ENCODE measurements around the gene SLCO4C1. TPM values are rescaled to one million over a fixed set of nuclear protein-coding genes. Genes with fewer than 3 reads are reported as not detected.
A peak's percentile ranks its signal among the peaks of the same experiment; 100 is the strongest.

Gene SLCO4C1
- total RNA-seq (2021) = 4.8 and 5.6 TPM in 2 replicates
- long read RNA-seq, full-length matches to known transcripts = 8 of 15 reads
- long read RNA-seq, partial matches to known transcripts = 2 of 15 reads
- long read RNA-seq, other reads (novel, unspliced or antisense) = 5 of 15 reads

GRCh38 chr5:102296178-102296817, at the start of gene SLCO4C1:
TSS of gene SLCO4C1 (minus strand) at chr5:102296284. CDS start at chr5:102296262, 22 bp downstream.
- WGBS (ENCODE audit: extremely low coverage, insufficient read length, low lambda C conversion rate) = no CpG with 5 or more reads among the region's 42 CpGs
- H3K27ac Mint-ChIP-seq = peak within 1 kb of the TSS; percentile 10 to 94 (median 84); a peak in 5 of 7 replicates
- peak; percentile 98 for DNase-seq
- H3K4me3 Mint-ChIP-seq = peak within 1 kb of the TSS; percentile 82 to 95
- H3K27me3 Mint-ChIP-seq (ENCODE audit: low read depth) = peaks cover 14% of the 10 kb centered on the region
- H3K36me3 Mint-ChIP-seq (ENCODE audit: insufficient read depth in 1 of 3, low read depth in 3 of 3) = no peaks in the 10 kb centered on the region
- Histone ChIP-seq H4K5ac (ENCODE audit: insufficient read length, low read depth, low read length) (no peak within 1 kb of the TSS), H3K79me2 (ENCODE audit: insufficient read depth, low read length) (no peaks in the 10 kb centered on the region), H3K9me3 (ENCODE audit: control insufficient read depth, low read depth, low read length) (no peaks in the 10 kb centered on the region), H2AK5ac (ENCODE audit: insufficient read length, low read length) (no peak within 1 kb of the TSS), H2BK120ac (ENCODE audit: low read depth, low read length, poor library complexity, severe bottlenecking) (no peak within 1 kb of the TSS), H3K4me2 (ENCODE audit: insufficient read depth, insufficient read length, low read length) (peak within 1 kb of the TSS; percentile 76), H2BK5ac (ENCODE audit: insufficient read length, low read length) (no peak within 1 kb of the TSS), H3K56ac (ENCODE audit: insufficient read length, low read depth, low read length) (no peak within 1 kb of the TSS), H2BK15ac (ENCODE audit: low read depth, low read length) (no peak within 1 kb of the TSS), H4K20me1 (ENCODE audit: control insufficient read depth, insufficient read depth, insufficient read length) (no peaks in the 10 kb centered on the region), H3K4me1 (ENCODE audit: insufficient read depth, low read length) (no peaks in the 10 kb centered on the region; the same call in 1 of the 2 replicates), H4K91ac (ENCODE audit: insufficient read length, low read depth, low read length) (no peak within 1 kb of the TSS), H2BK20ac (ENCODE audit: low read depth, low read length, poor library complexity, severe bottlenecking) (no peak within 1 kb of the TSS), H3K27ac (ENCODE audit: insufficient read length, low read depth, low read length) (no peak within 1 kb of the TSS), H3K27me3 (ENCODE audit: insufficient read depth, low read length) (no peaks in the 10 kb centered on the region), H3K9ac (ENCODE audit: extremely low read depth, insufficient read length, low read length) (peak within 1 kb of the TSS; percentile 36), H3T11ph (ENCODE audit: low read length) (no peak within 1 kb of the TSS), H3K18ac (ENCODE audit: insufficient read length, low read depth, low read length) (peak within 1 kb of the TSS; percentile 36), H2AFZ (ENCODE audit: low read length) (no peak within 1 kb of the TSS), H3K14ac (ENCODE audit: insufficient read depth, low read length) (peak within 1 kb of the TSS; percentile 44; the same call in 1 of the 2 replicates), H3K4ac (ENCODE audit: low read depth, low read length) (no peak within 1 kb of the TSS), H4K8ac (replicated peaks; ENCODE audit: insufficient read length, low read depth, low read length) (no peak within 1 kb of the TSS), H3K23me2 (ENCODE audit: insufficient read length, low read depth, low read length, poor library complexity, severe bottlenecking) (peaks cover 4% of the 10 kb centered on the region), H2BK12ac (ENCODE audit: insufficient read length, low read depth, low read length) (no peak within 1 kb of the TSS), H3K79me1 (ENCODE audit: insufficient read depth, low read depth, low read length, poor library complexity, severe bottlenecking) (no peaks in the 10 kb centered on the region), H3K23ac (ENCODE audit: insufficient read length, low read depth, low read length) (no peak within 1 kb of the TSS)
- H3K9me3 Mint-ChIP-seq = no peaks in the 10 kb centered on the region
- H3K4me1 Mint-ChIP-seq = peaks cover 19 to 20% of the 10 kb centered on the region in 2 experiments
- TF ChIP-seq CTCF (conservative IDR thresholded peaks at IDR 0.05) = peak; percentile 88
